SK-N-SH (cell line): ENCODE measurements around the gene AKAP11. TPM values are rescaled to one million over a fixed set of nuclear protein-coding genes. Genes with fewer than 3 reads are reported as not detected.

Source experiments
- CTCF ChIA-PET: fragments of 300-600, 350-600 bp; formaldehyde crosslinking; extraction: SDS; loops from one replicate; lab custom pipeline; 2021; lab: Yijun Ruan, JAX
- POLR2A ChIA-PET: fragments of 350-600 bp; sonication (Branson Sonifier 250); formaldehyde crosslinking; extraction: SDS; loops from one replicate; lab custom pipeline; 2020; ENCODE audit warnings: antibody characterized with exemption, inconsistent platforms; lab: Yijun Ruan, JAX
- DNase-seq: peaks from one replicate; pipeline ENCODE4 v3.0.0; 2012
- H2AFZ ChIP-seq: fragments of 200-600 bp; sonication (generic); 2 replicates; pipeline ENCODE4 v1.8.1; 2016; ENCODE audit warnings: antibody characterized with exemption, mild to moderate bottlenecking, low read depth
- H3F3A ChIP-seq: fragments of 200-600 bp; sonication (generic); replicated peaks from 2 replicates; pipeline ENCODE3; 2016; ENCODE audit warnings: antibody characterized with exemption, mild to moderate bottlenecking; ENCODE audit not compliant: insufficient read depth
- H3K27ac ChIP-seq, 2 experiments: fragments of 200-500 bp in 1 of 2; fragments of 200-600 bp in 1 of 2; sonication (Bioruptor generic) in 1 of 2; sonication (generic), shearing (Covaris generic) in 1 of 2; 2 replicates each; pipeline versions ENCODE4 v1.5.1 to v1.6.1; 2014 to 2016; ENCODE audit warnings: low read depth in 2 of 2, inconsistent platforms in 1 of 2, low read length in 1 of 2, mild to moderate bottlenecking in 1 of 2, mixed read lengths in 1 of 2
- H3K27me3 ChIP-seq: fragments of 200-600 bp; sonication (generic), shearing (Covaris generic); 2 replicates; pipeline ENCODE4 v1.6.1; 2016; ENCODE audit warnings: mixed run types; ENCODE audit not compliant: insufficient read depth
- H3K36me3 ChIP-seq, 2 experiments: fragments of 200-500 bp in 1 of 2; fragments of 200-600 bp in 1 of 2; sonication (Bioruptor generic) in 1 of 2; sonication (generic) in 1 of 2; replicated peaks in 1 of 2; 2 replicates each; pipeline versions ENCODE3 to v1.5.1; 2014 to 2016; ENCODE audit warnings: low read length in 1 of 2, mild to moderate bottlenecking in 1 of 2; ENCODE audit not compliant: insufficient read depth in 2 of 2, control insufficient read depth in 1 of 2
- H3K4me1 ChIP-seq, 2 experiments: fragments of 200-500 bp in 1 of 2; fragments of 200-600 bp in 1 of 2; sonication (Bioruptor generic) in 1 of 2; sonication (generic), shearing (Covaris generic) in 1 of 2; 2 replicates each; pipeline versions ENCODE4 v1.5.1 to v1.6.1; 2014 to 2016; ENCODE audit warnings: low read depth in 1 of 2, low read length in 1 of 2, mixed run types in 1 of 2; ENCODE audit not compliant: insufficient read depth in 2 of 2, control insufficient read depth in 1 of 2
- H3K4me2 ChIP-seq: fragments of 200-600 bp; sonication (generic), shearing (Covaris generic); 2 replicates; pipeline ENCODE4 v1.6.1; 2017; ENCODE audit warnings: mixed run types
- H3K4me3 ChIP-seq, 2 experiments: fragments of 200-500 bp in 1 of 2; fragments of 200-600 bp in 1 of 2; sonication (Bioruptor generic) in 1 of 2; sonication (generic), shearing (Covaris generic) in 1 of 2; 2 replicates each; pipeline versions ENCODE4 v1.5.1 to v1.8.1; 2014 to 2016; ENCODE audit warnings: low read depth in 2 of 2, inconsistent platforms in 1 of 2, low read length in 1 of 2, mild to moderate bottlenecking in 1 of 2, mixed read lengths in 1 of 2, moderate library complexity in 1 of 2
- H3K79me2 ChIP-seq: fragments of 200-600 bp; sonication (generic); 2 replicates; pipeline ENCODE4 v1.8.1; 2017; ENCODE audit warnings: mild to moderate bottlenecking; ENCODE audit not compliant: insufficient read depth
- H3K9ac ChIP-seq: fragments of 200-600 bp; sonication (generic); 2 replicates; pipeline ENCODE4 v1.6.1; 2017; ENCODE audit warnings: mixed run types
- H3K9me2 ChIP-seq: fragments of 200-600 bp; sonication (generic); 2 replicates; pipeline ENCODE4 v1.6.1; 2017; ENCODE audit warnings: mixed run types
- H3K9me3 ChIP-seq: fragments of 200-600 bp; sonication (generic); 2 replicates; pipeline ENCODE4 v1.6.1; 2017; ENCODE audit warnings: mixed run types, mild to moderate bottlenecking, moderate library complexity
- H4K20me1 ChIP-seq: fragments of 200-600 bp; sonication (generic); 2 replicates; pipeline ENCODE4 v1.6.1; 2017; ENCODE audit warnings: mild to moderate bottlenecking, mixed run types; ENCODE audit not compliant: insufficient read depth
- ELF1 ChIP-seq: IDR thresholded peaks from 2 replicates; pipeline ENCODE4 v1.4.0; 2012
- EP300 ChIP-seq, 2 experiments: IDR thresholded peaks; 2 replicates each; pipeline versions ENCODE4 v1.4.0 to v1.6.1; 2012; ENCODE audit warnings: borderline replicate concordance in 1 of 2, low read depth in 1 of 2, low read length in 1 of 2
- FOSL2 ChIP-seq: IDR thresholded peaks from 2 replicates; pipeline ENCODE4 v1.4.0; 2012; ENCODE audit warnings: low read depth, mild to moderate bottlenecking, moderate library complexity, borderline replicate concordance
- GABPA ChIP-seq: IDR thresholded peaks from 2 replicates; pipeline ENCODE4 v1.4.0; 2012; ENCODE audit warnings: low read depth, mild to moderate bottlenecking
- MEF2A ChIP-seq: IDR thresholded peaks from 2 replicates; pipeline ENCODE4 v1.4.0; 2012; ENCODE audit warnings: low read depth, borderline replicate concordance
- NFIC ChIP-seq: IDR thresholded peaks from 2 replicates; pipeline ENCODE4 v1.4.0; 2012; ENCODE audit warnings: borderline replicate concordance
- NRF1 ChIP-seq: IDR thresholded peaks from 2 replicates; pipeline ENCODE4 v1.6.1; 2012; ENCODE audit warnings: low read depth, mild to moderate bottlenecking, low read length
- REST ChIP-seq: IDR thresholded peaks from 2 replicates; pipeline ENCODE4 v1.6.1; 2012; ENCODE audit warnings: mild to moderate bottlenecking, low read depth, low read length, moderate library complexity
- TAF1 ChIP-seq: IDR thresholded peaks from 2 replicates; pipeline ENCODE4 v1.6.1; 2012; ENCODE audit warnings: low read depth, mild to moderate bottlenecking, low read length, moderate library complexity, borderline replicate concordance
- TCF12 ChIP-seq: IDR thresholded peaks from 2 replicates; pipeline ENCODE4 v1.4.0; 2012
- TEAD4 ChIP-seq: IDR thresholded peaks from 2 replicates; pipeline ENCODE4 v1.4.0; 2012; ENCODE audit warnings: mild to moderate bottlenecking, borderline replicate concordance; ENCODE audit not compliant: insufficient read depth
- USF1 ChIP-seq: IDR thresholded peaks from 2 replicates; pipeline ENCODE4 v1.4.0; 2012; ENCODE audit warnings: low read depth, borderline replicate concordance
- YY1 ChIP-seq: IDR thresholded peaks from 2 replicates; pipeline ENCODE4 v1.4.0; 2012; ENCODE audit warnings: low read depth, mild to moderate bottlenecking
- ZBTB33 ChIP-seq: IDR thresholded peaks from 2 replicates; pipeline ENCODE4 v1.4.0; 2012; ENCODE audit warnings: low read depth, borderline replicate concordance
- WGBS: methylation state at CpG from one replicate; pipeline ENCODE4 v1.1.6; 2017; ENCODE audit warnings: low lambda C conversion rate; 5-methylcytosine and 5-hydroxymethylcytosine counted together
- polyA plus RNA-seq, 3 experiments: library from polyadenylated mRNA; depleted of rRNA; stranded (reverse); fragments of >200 nt; gene quantifications; 2 replicates each; pipeline ENCODE4 v1.2.3, GENCODE V29; 2012

Gene AKAP11
- polyA plus RNA-seq, 1 of the 3 experiments (the other 2 are of a cell fraction) = 5.6 TPM

- no peak for TF ChIP-seq USF1
- no peak for TF ChIP-seq ZBTB33
- no peak for TF ChIP-seq EP300 (IDR thresholded peaks at IDR 0.05; ENCODE audit: borderline replicate concordance in 1 of 2, low read depth in 1 of 2, low read length in 1 of 2)
- TF ChIP-seq GABPA = no peak
- TF ChIP-seq FOSL2 = no peak
- TF ChIP-seq TEAD4 = no peak
- TF ChIP-seq TCF12 = no peak
- no peak for TF ChIP-seq TAF1
- no peaks in the 10 kb centered on the region for H4K20me1 ChIP-seq
These were observed 39.3 kb upstream of the AKAP11 start for GRCh38 chr13:42232671-42233070.

GRCh38 chr13:42233726-42234125 lies 38.2 kb upstream of the AKAP11 start:
- Histone ChIP-seq H3K9ac (no peak overlapping the region), H3K9me2 (no peaks in the 10 kb centered on the region), H3K36me3 (peaks cover 8 to 32% of the 10 kb centered on the region in 2 experiments), H4K20me1 (no peaks in the 10 kb centered on the region), H3K27ac (no peak overlapping the region), H3K27me3 (no peaks in the 10 kb centered on the region), H3K4me2 (no peak overlapping the region), H3F3A (no peaks in the 10 kb centered on the region), H2AFZ (no peak overlapping the region), H3K9me3 (no peaks in the 10 kb centered on the region), H3K4me3 (no peak overlapping the region), H3K79me2 (no peaks in the 10 kb centered on the region), H3K4me1 (peaks cover 0 to 4% of the 10 kb centered on the region in 2 experiments; a peak in 2 of 4 replicates)
- CTCF ChIA-PET = no interaction called here
- POLR2A ChIA-PET = no interaction called here
- 100% methylated on average over 1 of the region's 1 CpG for WGBS
- TF ChIP-seq TCF12 = no peak
- TF ChIP-seq NRF1 = no peak
- no peak for TF ChIP-seq YY1
- no peak for TF ChIP-seq ELF1
- TF ChIP-seq MEF2A = no peak
- TF ChIP-seq REST = no peak
- no peak for TF ChIP-seq NFIC
- DNase-seq = no peak

More at GRCh38 chr13:42232671-42233070, 39.3 kb upstream of the AKAP11 start:
- no peak overlapping the region for H2AFZ ChIP-seq
- no peaks in the 10 kb centered on the region; a peak in 1 of 4 replicates for H3K4me1 ChIP-seq
- POLR2A ChIA-PET = no interaction called here
- no peak overlapping the region for H3K4me2 ChIP-seq
- H3K4me3 ChIP-seq = no peak overlapping the region
- no peaks in the 10 kb centered on the region for H3K79me2 ChIP-seq
- DNase-seq = no peak
- no peaks in the 10 kb centered on the region for H3K9me3 ChIP-seq
- 71% methylated on average over 4 of the region's 4 CpGs for WGBS
- no peaks in the 10 kb centered on the region for H3K27me3 ChIP-seq
- H3F3A ChIP-seq = no peaks in the 10 kb centered on the region
- no peak overlapping the region for H3K9ac ChIP-seq
- no peaks in the 10 kb centered on the region for H3K9me2 ChIP-seq
- H3K27ac ChIP-seq = no peak overlapping the region
- peaks cover 8 to 32% of the 10 kb centered on the region in 2 experiments for H3K36me3 ChIP-seq
- CTCF ChIA-PET = interaction anchor here (0.5 kb wide), 1 partner anchor 620 kb away, joined by 3 read pairs; no protein-coding TSS in a partner anchor
